Stimulated activated CD4-positive, alpha-beta T cell treated with anti-CD3 and anti-CD28 coated beads, Interleukin-1b, Interleukin-23, amount 100 ng/mL, for 48 hours (primary cell): ENCODE measurements around the gene STX3.
"Not testable (repeated sequence)": the region's sequence is repeated elsewhere in the genome, so short reads cannot be mapped to it uniquely, and the experiment has no call there.

Experiments
- DNase-seq: peaks from one replicate; pipeline ENCODE4 v3.0.0-alpha.2; 2020

STX3 gene

GRCh38 chr11:59847626-59848025 is 92.5 kb downstream of the STX3 start:
- DNase-seq, result no peak

GRCh38 chr11:59848439-59848838 is 93.3 kb downstream of the STX3 start:
- DNase-seq, result not testable (repeated sequence)

- DNase-seq, result no peak
Observed at GRCh38 chr11:59849129-59849528, 94.0 kb downstream of the STX3 start.

- DNase-seq, result not testable (repeated sequence)
Observed at GRCh38 chr11:59849551-59849950, 94.4 kb downstream of the STX3 start.

GRCh38 chr11:59851416-59851815 is 96.2 kb downstream of the STX3 start:
- not testable (repeated sequence) for DNase-seq

- no peak for DNase-seq
Observed at GRCh38 chr11:59854871-59855270, 99.7 kb downstream of the STX3 start.
